Neural cell (in vitro differentiated cells): ENCODE results near the gene XPA. TPM values are rescaled to one million over a fixed set of nuclear protein-coding genes. Genes with fewer than 3 reads are reported as not detected.

Experiments used
- H2AFZ ChIP-seq: fragments of 200-600, 300-800 bp; sonication (generic), shearing (Covaris generic); 2 replicates; pipeline ENCODE4 v1.6.0; 2014; ENCODE audit warnings: low read depth, mild to moderate bottlenecking, antibody characterized with exemption, low read length, moderate library complexity
- H3F3A ChIP-seq: fragments of 200-600 bp; shearing (Covaris generic); 2 replicates; pipeline ENCODE4 v1.6.1; 2016; ENCODE audit warnings: mild to moderate bottlenecking, moderate library complexity, mixed read lengths, antibody characterized with exemption, low read length; ENCODE audit not compliant: insufficient read depth, poor library complexity, severe bottlenecking
- H3K27ac ChIP-seq: fragments of 200-600, 300-800 bp; sonication (generic), shearing (Covaris generic); 2 replicates; pipeline ENCODE4 v1.5.1; 2014; ENCODE audit warnings: mild to moderate bottlenecking, low read length, moderate library complexity
- H3K27me3 ChIP-seq: fragments of 300-800, 200-600 bp; sonication (generic), shearing (Covaris generic); 2 replicates; pipeline ENCODE4 v1.6.0; 2014; ENCODE audit warnings: mild to moderate bottlenecking, low read depth, low read length, moderate library complexity; ENCODE audit not compliant: insufficient read depth
- H3K36me3 ChIP-seq: fragments of 300-800, 200-600 bp; sonication (generic), shearing (Covaris generic); 2 replicates; pipeline ENCODE4 v1.5.1; 2014; ENCODE audit warnings: mild to moderate bottlenecking, antibody characterized with exemption, low read length, moderate library complexity; ENCODE audit not compliant: insufficient read depth
- H3K4me2 ChIP-seq: fragments of 300-800, 200-600 bp; sonication (generic), shearing (Covaris generic); 2 replicates; pipeline ENCODE4 v1.6.0; 2014; ENCODE audit warnings: mild to moderate bottlenecking, low read length
- H3K4me3 ChIP-seq: fragments of 300-800, 200-600 bp; sonication (generic), shearing (Covaris generic); 2 replicates; pipeline ENCODE4 v1.5.1; 2014; ENCODE audit warnings: mild to moderate bottlenecking, low read length, moderate library complexity
- H3K79me2 ChIP-seq: fragments of 200-600 bp; shearing (Covaris generic); replicated peaks from 2 replicates; pipeline ENCODE4 v1.6.0; 2014; ENCODE audit warnings: mild to moderate bottlenecking, low read length, moderate library complexity; ENCODE audit not compliant: insufficient read depth
- H3K9ac ChIP-seq: fragments of 300-800, 200-600 bp; sonication (generic), shearing (Covaris generic); 2 replicates; pipeline ENCODE4 v1.6.1; 2016; ENCODE audit warnings: mild to moderate bottlenecking, low read length, mixed read lengths
- H3K9me2 ChIP-seq: fragments of 200-600 bp; shearing (Covaris generic); 2 replicates; pipeline ENCODE4 v1.6.1; 2016; ENCODE audit warnings: mild to moderate bottlenecking, low read length, mixed read lengths; ENCODE audit not compliant: insufficient read depth
- H3K9me3 ChIP-seq: fragments of 200-600, 300-800 bp; sonication (generic), shearing (Covaris generic); 2 replicates; pipeline ENCODE4 v1.6.1; 2016; ENCODE audit warnings: mild to moderate bottlenecking, mixed run types, low read length, moderate library complexity, mixed read lengths
- H4K20me1 ChIP-seq: fragments of 200-600 bp; shearing (Covaris generic); 2 replicates; pipeline ENCODE4 v1.6.1; 2016; ENCODE audit warnings: mild to moderate bottlenecking, mixed run types; ENCODE audit not compliant: insufficient read depth
- EP300 ChIP-seq: fragments of 450-650 bp; conservative IDR thresholded peaks from 2 replicates; pipeline ENCODE4 v1.6.1; 2014; ENCODE audit warnings: antibody characterized with exemption, mild to moderate bottlenecking, moderate library complexity; ENCODE audit not compliant: poor library complexity, severe bottlenecking
- EZH2 ChIP-seq: fragments of 200-600, 300-800 bp; shearing (Covaris generic), sonication (generic); IDR thresholded peaks from 2 replicates; pipeline ENCODE4 v1.6.1; 2014; ENCODE audit warnings: antibody characterized with exemption, low read length, borderline replicate concordance, mild to moderate bottlenecking; ENCODE audit not compliant: insufficient read depth, poor library complexity, severe bottlenecking
- MXI1 ChIP-seq: fragments of 450-650 bp; conservative IDR thresholded peaks from 2 replicates; pipeline ENCODE4 v1.6.1; 2014; ENCODE audit warnings: antibody characterized with exemption, mild to moderate bottlenecking; ENCODE audit not compliant: poor library complexity, severe bottlenecking
- POLR2AphosphoS5 ChIP-seq: IDR thresholded peaks from 2 replicates; pipeline ENCODE4 v1.6.1; 2012
- RAD21 ChIP-seq: fragments of 450-650 bp; conservative IDR thresholded peaks from 2 replicates; pipeline ENCODE4 v1.6.1; 2014; ENCODE audit warnings: antibody characterized with exemption, mild to moderate bottlenecking, moderate library complexity
- SMC3 ChIP-seq: fragments of 450-650 bp; conservative IDR thresholded peaks from 2 replicates; pipeline ENCODE4 v1.6.1; 2014; ENCODE audit warnings: antibody characterized with exemption, mild to moderate bottlenecking, moderate library complexity; ENCODE audit not compliant: poor library complexity
- TAF1 ChIP-seq: IDR thresholded peaks from 2 replicates; pipeline ENCODE4 v1.6.1; 2012; ENCODE audit warnings: low read depth
- polyA plus RNA-seq: library from polyadenylated mRNA; depleted of rRNA; stranded (reverse); fragments of >200 nt; gene quantifications from 2 replicates; pipeline ENCODE4 v1.2.3, GENCODE V29; 2014
- TF ChIP-seq, protein P1 (sequence below): IDR thresholded peaks from 2 replicates; pipeline ENCODE4 v1.6.1; 2012; ENCODE audit warnings: borderline replicate concordance
- TF ChIP-seq, protein P2 (sequence below): fragments of 450-650 bp; IDR thresholded peaks from 2 replicates; pipeline ENCODE4 v1.5.1; 2014; ENCODE audit warnings: antibody characterized with exemption, mild to moderate bottlenecking, moderate library complexity; ENCODE audit not compliant: poor library complexity, severe bottlenecking

XPA gene
- polyA plus RNA-seq, 1 donor from 2014 or later, result 34.5 TPM

GRCh38 chr9:97666907-97667686, 30.0 kb downstream of the XPA start:
- TF ChIP-seq EZH2 (no peak), SMC3 (no peak), RAD21 (no peak), MXI1 (no peak), POLR2AphosphoS5 (no peak), EP300 (no peak), TAF1 (no peak)
- TF ChIP-seq, protein P1, sequence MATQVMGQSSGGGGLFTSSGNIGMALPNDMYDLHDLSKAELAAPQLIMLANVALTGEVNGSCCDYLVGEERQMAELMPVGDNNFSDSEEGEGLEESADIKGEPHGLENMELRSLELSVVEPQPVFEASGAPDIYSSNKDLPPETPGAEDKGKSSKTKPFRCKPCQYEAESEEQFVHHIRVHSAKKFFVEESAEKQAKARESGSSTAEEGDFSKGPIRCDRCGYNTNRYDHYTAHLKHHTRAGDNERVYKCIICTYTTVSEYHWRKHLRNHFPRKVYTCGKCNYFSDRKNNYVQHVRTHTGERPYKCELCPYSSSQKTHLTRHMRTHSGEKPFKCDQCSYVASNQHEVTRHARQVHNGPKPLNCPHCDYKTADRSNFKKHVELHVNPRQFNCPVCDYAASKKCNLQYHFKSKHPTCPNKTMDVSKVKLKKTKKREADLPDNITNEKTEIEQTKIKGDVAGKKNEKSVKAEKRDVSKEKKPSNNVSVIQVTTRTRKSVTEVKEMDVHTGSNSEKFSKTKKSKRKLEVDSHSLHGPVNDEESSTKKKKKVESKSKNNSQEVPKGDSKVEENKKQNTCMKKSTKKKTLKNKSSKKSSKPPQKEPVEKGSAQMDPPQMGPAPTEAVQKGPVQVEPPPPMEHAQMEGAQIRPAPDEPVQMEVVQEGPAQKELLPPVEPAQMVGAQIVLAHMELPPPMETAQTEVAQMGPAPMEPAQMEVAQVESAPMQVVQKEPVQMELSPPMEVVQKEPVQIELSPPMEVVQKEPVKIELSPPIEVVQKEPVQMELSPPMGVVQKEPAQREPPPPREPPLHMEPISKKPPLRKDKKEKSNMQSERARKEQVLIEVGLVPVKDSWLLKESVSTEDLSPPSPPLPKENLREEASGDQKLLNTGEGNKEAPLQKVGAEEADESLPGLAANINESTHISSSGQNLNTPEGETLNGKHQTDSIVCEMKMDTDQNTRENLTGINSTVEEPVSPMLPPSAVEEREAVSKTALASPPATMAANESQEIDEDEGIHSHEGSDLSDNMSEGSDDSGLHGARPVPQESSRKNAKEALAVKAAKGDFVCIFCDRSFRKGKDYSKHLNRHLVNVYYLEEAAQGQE, result no peak
- TF ChIP-seq, protein P2, sequence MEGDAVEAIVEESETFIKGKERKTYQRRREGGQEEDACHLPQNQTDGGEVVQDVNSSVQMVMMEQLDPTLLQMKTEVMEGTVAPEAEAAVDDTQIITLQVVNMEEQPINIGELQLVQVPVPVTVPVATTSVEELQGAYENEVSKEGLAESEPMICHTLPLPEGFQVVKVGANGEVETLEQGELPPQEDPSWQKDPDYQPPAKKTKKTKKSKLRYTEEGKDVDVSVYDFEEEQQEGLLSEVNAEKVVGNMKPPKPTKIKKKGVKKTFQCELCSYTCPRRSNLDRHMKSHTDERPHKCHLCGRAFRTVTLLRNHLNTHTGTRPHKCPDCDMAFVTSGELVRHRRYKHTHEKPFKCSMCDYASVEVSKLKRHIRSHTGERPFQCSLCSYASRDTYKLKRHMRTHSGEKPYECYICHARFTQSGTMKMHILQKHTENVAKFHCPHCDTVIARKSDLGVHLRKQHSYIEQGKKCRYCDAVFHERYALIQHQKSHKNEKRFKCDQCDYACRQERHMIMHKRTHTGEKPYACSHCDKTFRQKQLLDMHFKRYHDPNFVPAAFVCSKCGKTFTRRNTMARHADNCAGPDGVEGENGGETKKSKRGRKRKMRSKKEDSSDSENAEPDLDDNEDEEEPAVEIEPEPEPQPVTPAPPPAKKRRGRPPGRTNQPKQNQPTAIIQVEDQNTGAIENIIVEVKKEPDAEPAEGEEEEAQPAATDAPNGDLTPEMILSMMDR, result no peak
- H3F3A ChIP-seq, result no peaks in the 10 kb centered on the region
- H3K9me2 ChIP-seq, result no peaks in the 10 kb centered on the region
- H3K9ac ChIP-seq, result no peak overlapping the region
- H3K27ac ChIP-seq, result no peak overlapping the region
- no peak overlapping the region for H2AFZ ChIP-seq
- H3K27me3 ChIP-seq, result no peaks in the 10 kb centered on the region
- H3K9me3 ChIP-seq, result no peaks in the 10 kb centered on the region
- H3K4me2 ChIP-seq, result no peak overlapping the region
- peaks cover 27% of the 10 kb centered on the region for H3K36me3 ChIP-seq
- H3K79me2 ChIP-seq, result no peaks in the 10 kb centered on the region
- no peaks in the 10 kb centered on the region for H4K20me1 ChIP-seq
- no peak overlapping the region for H3K4me3 ChIP-seq

DNA sequence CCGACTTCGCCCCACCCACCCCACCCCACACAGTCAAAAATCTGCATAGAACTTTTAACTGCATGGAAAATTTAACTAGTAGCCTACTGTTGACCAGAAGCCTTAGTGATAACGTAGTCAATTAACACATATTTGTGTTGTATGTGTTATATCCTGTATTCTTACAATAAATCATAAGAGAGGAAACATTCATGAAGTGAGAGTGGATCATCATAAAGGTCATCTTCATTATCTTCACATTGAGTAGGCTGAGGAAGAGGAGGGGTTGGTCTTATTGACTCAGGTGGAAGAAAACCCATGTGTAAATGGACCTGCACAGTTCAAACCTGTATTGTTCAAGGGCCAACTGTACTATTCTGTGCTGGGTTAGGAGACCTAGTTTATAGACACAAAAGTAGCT, 31.4 kb downstream of the XPA start:
- Histone ChIP-seq H3K27ac (no peak overlapping the region), H3K4me2 (no peak overlapping the region), H4K20me1 (no peaks in the 10 kb centered on the region), H3F3A (no peaks in the 10 kb centered on the region), H3K79me2 (no peaks in the 10 kb centered on the region), H3K9ac (no peak overlapping the region), H2AFZ (no peak overlapping the region), H3K27me3 (no peaks in the 10 kb centered on the region), H3K9me3 (no peaks in the 10 kb centered on the region), H3K4me3 (no peak overlapping the region), H3K9me2 (no peaks in the 10 kb centered on the region), H3K36me3 (peaks cover 30% of the 10 kb centered on the region)
- TF ChIP-seq, protein P1, result no peak
- TF ChIP-seq EZH2, result no peak
- no peak for TF ChIP-seq RAD21
- TF ChIP-seq, protein P2, result no peak
- no peak for TF ChIP-seq MXI1
- no peak for TF ChIP-seq SMC3
- no peak for TF ChIP-seq TAF1
- TF ChIP-seq POLR2AphosphoS5, result no peak
- TF ChIP-seq EP300, result no peak
